GM19438 (cell line): Measurements from ENCODE around the gene BARHL1.

ENCODE experiments used
- ATAC-seq: cut with Tn5 transposase; IDR thresholded peaks from one replicate; pipeline ENCODE4 v1.9.1; 2021; ENCODE audit warnings: low read depth; ENCODE audit not compliant: unreplicated experiment

BARHL1 gene

DNA sequence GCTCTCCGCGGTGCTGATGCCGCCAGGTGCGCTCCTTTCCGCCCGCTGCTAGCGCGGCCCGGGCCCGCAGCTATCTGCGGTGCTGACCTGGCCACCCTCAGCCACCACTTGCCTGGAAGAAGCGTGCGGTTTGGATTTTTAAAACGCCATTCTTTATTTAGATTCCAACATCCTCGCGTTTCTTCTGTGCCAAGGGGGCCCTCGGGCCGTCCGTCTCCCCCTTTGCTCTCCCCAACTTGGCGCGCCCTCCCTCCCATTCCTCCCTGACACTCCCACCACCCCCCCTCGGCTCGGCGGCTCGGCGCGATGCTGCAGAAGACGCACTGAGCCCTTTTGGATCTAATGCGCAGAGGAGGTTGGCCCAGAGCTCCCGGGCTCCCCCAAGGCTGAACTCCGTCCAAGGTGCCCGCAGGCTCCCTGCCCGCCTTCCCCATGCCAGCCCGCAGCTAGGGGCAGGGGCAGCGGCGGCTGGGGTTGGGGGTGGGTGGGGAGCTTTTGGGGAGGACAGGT, at the start of gene BARHL1:
BARHL1 (plus strand) TSS at position 331 of the 510 bp plus-strand sequence. CDS start 192 bp downstream, outside the sequence.
- no peak for ATAC-seq

DNA sequence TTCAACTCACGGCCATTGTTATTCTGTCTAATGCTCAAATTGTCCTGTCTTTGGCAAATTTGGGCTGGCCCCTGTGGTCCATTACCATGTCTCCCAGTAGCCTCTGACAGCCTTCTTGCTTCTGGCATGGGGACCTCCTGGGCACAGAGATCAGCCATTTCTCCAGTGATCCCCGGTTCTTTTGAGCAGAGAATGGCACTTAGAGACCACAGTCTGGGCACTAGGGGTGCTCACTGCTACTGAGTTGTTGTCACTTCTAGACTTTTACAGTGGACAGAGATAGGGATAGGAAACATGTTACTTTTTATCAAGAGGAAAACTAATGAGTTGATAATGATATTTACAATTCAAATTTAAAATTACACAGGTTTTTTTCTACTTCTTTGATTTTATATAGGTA, 47.6 kb upstream of the BARHL1 start:
- ATAC-seq: no peak

DNA sequence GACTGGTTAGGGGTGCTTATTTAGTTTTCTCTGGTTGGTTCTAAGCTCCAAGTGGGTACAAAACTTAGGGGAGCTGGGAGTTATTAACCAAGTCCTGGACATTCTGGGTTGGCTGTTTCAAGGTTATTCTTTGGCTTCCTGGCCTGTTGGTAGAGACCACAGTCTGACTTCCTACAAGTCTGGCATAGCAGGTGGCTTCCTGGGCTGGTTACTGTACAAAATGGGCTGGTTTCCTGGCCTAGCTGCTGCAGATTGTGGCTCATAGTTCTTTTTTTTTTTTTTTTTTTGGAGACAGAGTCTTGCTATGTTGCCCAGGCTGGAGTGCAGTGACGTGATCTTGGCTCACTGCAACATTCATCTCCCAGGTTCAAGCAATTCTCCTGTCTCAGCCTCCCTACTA, 46.3 kb upstream of the BARHL1 start:
- no peak for ATAC-seq

DNA sequence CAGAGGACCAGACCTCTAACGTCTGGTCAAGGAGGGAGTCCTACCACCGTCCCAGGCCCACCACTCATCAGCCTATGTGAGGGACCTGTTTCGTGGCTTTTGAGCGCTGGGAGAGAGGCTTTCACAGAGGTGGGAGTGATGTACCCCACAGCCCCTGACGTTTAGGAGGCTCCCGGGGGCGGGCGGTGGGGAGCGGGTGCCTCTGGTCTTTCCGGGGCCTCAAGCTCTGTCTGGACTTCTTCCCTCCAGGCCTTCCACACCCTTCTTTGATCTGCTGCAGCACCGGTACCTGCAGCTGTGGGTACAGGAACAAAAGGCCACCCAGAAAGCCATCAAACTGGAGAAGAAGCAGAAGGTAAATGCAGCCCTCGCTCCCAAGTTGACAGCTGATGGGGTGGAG, 45.1 kb upstream of the BARHL1 start:
- ATAC-seq: no peak

DNA sequence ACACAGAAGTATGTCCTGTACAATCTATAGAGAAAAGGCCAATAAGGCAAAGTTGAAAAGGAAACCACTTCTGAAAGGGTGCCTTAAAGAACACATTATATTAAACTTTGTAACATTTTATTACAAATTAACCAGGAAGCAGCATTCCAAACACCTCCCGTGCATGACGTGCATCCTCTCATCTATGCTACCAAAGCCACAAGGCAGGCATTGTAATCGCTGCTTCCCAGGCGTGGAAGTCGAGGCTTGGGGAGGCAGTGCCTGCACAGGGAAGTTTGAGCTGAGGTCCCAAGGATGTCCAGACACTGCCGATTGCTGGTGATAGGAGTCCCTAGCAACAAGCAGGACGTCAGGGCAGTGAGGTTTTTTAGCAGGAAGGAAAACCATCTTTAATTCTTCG, 44.3 kb upstream of the BARHL1 start:
- no peak for ATAC-seq

DNA sequence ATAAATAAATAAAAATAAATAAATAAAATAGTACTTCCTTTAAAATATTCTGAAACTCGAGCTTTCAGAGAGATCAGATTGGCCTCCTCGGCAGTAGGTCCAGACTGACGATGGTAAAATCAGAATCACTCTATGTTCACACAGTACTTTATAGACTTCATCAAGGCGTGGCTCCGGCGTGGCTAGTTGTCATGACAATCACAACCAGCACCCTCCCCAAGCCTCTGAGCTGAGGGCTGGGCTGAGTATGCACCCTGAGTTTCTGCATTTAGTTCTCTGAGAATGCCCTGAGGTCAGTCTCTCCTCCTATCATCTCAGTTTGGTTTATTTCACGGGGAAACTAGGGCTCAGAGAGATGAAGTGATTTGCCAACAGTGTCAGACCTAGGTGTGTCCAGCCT, 43.3 kb upstream of the BARHL1 start:
- ATAC-seq: no peak

DNA sequence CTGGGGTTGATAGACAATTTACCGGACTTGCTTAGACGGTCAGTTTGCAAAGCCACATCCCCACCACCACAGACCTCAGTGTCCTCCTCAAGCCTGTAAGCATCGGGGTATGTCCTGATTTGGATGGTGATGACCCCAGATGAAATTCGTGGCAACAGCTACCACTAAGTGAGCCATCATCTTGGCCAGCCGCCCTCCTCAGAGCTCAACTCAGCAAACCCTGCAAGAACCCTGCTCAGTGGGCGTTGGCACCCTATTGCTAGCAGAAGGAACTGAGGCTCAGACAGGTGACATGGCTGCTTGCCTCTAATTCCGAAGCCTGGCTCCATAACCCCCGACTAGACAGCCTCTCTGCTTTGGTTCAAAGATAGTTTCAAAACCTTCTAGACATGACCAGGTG, 41.4 kb upstream of the BARHL1 start:
- ATAC-seq: no peak

DNA sequence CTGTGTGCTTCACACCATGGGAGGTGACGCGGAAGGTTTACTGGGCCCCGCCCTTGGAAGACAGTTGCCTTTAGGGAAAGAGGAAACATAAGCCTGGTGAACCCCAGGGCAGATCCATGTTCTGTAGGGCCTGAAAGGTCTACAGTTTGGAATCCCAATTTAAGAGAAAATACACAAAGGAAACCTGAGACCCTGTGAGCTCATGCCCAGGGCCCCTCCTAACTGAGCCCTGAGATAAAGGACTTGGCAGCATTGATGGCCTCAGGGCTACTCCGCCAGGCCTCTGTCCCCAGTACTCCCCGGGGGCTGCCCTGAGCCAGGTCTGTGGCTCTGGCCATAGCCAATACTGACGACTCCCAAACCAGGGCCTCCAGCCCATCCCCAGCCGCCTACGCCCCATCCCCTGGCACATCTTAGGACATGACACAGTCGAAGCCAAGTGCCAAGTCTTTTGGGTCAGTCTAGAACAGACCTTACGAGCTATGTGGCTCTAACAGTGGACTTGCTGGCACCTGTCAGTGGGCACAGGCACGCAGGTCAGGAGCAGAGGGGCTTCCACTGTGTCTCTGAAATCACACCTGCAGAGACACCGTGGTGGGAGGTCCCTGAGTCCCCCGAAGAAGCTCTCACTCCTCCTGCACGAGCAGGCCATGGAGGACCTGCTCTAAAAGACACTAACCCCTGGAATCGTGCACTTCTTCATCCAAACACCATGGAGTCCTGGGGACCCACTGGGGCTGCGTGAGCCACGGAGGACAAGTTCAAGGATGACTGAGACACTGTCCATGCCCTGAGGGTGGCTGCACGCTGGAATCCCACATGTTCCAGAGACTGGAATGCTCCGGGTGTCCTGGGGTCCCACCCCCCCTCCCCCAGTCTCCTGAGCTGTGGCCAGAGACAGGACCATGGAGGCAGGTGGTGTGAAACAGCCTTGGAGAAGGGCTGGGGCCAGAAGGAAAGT, 40.3 kb upstream of the BARHL1 start:
- ATAC-seq: no peak

DNA sequence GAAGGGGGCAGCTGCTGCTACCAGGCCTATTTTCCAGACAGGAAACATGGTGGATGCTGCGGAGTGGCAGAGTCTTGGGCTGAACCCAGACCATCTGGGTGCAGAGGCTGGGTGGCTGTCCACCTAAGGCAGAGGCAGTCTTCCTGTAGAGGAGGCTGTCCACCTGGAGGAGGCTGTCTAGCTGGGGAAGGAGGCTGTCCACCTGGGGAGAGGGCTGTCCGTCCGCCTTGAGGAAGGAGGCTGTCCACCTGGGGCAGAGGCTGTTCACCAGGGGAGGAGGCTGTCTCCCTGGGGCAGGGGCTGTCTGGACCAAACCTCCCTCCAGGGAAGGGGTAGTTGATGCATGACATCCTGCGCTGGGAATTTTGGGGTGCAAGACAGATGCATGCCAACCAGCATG, 39.2 kb upstream of the BARHL1 start:
- no peak for ATAC-seq

DNA sequence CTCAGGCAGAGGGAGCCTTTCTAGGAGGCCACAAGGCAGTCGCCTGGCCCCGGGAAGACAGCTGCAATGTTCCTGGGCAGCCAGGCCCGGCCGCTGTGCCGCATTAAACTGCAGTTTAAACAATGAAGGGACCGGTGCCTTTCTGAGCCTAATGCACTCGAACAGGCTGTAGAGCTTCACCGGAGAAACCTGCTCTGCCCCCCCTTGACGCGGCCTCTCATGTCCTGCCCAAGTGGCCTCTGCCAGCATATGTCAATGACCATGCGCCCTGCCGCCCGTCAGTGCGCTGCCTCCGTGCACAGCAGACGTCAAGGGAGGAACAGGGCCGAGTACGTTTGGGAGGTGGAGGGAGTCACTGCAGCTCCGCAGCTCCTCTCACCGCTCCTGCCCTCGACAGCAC, 38.4 kb upstream of the BARHL1 start:
- ATAC-seq: no peak

DNA sequence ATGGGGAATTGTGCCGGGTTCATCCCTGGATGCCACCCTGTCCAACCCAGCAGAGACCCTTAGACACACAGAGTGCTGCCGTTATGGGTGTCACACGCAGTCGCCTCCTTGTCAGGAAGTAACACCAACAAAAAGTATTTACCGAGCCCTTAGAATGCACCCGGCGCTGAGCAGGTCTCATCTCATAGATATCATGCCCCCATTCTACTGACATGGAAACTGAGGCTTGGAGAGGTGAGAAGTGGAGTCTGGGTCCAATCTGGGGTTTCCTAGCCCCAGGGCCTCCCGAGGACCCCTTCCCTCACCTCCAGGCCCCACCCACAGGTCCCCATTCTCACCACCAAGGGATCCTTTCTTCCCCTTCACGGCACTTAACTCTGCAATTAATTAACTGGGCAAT, 36.8 kb upstream of the BARHL1 start:
- ATAC-seq: no peak

DNA sequence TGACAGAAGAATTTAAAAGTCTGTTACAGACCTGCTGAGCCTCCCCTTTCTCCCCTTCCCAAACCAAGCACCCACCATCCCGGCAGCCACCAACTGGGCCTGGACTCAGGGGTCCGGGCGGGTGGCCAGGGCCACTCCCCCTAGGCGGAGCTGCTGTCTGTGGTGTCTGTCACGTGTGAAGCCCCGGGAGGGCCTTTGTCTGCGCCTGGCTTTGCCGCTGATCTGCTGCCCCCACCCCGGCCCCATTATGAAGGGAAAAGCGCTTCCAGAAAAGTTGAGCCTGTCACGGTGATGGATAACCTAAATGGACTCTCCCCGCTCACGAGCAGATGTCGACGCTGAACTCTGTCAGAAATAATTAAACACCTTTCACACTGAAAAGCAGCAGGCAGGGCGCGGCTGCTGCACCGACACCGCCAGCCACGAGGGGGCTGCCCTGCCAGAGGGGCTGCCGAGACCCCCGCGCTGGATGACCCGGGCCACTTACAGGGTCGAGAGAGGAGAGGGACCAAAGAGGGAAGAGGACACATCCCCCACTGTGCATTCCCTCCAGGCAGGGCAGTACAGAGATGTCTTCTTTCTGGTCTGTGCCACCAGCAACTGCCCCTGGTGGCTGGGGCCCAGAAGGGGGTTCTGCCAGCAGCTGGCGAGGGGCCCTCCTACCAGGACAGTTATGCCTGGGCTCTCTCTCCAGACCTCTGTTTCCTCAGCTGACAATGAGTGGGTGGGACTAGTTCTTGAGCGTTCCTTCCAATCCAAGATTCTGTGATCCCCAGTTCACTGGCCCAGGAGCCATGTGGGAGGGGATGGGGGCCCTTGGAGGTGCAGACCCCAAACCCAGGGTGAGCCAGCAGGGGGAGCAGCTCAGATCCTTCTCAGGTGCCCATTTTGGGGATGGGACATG, 36.0 kb upstream of the BARHL1 start:
- ATAC-seq: no peak

DNA sequence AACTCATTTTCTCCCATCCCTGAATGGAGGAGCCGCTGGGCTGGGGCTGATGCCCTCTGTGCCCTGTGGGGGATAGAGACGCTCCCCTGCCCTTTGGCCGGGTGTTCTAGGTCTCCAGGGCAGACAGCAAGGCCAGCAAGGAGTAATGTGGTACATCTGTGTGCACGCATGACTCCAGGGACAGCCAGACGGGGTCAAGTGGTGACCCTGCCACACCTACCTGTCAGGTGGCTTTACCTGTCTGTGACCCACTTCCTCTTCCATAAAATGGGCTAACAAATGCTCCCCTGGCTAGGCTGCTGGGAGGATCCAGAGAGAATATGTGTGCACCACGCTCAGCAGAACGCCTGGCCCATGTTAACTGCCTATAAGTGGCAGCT, 35.4 kb upstream of the BARHL1 start:
- ATAC-seq: no peak

DNA sequence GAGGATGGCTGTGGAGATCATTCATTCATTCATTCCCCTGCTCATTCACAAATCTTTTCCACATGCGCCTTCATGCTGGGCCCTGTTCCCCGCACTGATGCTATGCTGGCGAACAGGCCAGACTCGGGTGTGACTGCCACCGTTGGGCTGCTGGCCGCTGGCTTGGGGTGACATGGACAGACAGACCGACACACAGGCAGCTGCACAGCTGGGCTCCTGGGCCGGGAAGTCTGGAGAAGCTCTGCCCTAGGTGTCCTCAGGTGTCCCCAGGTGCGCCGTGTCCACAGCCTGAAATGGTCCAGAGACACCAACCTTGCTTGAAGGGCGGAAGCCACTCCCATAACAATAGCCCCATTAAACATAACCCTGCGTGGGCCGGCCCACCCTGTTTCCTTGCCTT, 35.0 kb upstream of the BARHL1 start:
- no peak for ATAC-seq

DNA sequence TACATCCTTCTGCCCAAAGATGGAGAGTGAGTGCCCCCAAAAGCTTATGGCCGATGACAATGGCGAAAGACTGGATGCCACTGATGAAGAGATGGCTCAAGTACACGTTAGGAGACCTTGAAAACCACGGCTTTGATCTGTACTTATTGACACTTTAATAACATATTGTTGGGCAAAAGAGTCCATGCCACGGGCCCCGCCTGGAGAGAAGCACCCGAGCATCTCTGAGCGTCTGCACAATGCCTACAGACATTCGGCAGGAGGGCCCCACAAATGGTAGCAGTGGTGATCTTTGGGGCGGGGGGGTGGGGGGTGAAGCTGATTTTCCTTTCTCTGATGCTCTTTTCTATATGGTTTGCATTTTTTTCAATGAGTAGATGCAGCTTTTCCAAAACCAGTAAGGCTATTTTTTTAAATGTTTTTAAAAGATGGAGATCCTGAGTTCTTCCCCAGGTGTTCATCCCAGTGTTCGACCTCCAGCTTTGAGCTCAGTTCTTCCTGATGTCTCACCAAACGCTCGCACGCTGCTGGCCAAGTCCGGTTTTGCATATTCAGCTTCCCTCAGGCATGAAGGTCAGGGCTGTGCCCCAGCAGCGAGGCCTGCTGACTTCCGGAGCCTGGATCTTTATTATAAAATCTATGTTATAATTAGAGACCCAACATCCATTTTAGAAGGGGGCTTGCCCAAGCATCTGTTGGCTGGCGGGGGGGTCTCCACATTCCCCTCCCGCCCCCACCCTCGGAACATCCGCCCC, 34.3 kb upstream of the BARHL1 start:
- no peak for ATAC-seq

DNA sequence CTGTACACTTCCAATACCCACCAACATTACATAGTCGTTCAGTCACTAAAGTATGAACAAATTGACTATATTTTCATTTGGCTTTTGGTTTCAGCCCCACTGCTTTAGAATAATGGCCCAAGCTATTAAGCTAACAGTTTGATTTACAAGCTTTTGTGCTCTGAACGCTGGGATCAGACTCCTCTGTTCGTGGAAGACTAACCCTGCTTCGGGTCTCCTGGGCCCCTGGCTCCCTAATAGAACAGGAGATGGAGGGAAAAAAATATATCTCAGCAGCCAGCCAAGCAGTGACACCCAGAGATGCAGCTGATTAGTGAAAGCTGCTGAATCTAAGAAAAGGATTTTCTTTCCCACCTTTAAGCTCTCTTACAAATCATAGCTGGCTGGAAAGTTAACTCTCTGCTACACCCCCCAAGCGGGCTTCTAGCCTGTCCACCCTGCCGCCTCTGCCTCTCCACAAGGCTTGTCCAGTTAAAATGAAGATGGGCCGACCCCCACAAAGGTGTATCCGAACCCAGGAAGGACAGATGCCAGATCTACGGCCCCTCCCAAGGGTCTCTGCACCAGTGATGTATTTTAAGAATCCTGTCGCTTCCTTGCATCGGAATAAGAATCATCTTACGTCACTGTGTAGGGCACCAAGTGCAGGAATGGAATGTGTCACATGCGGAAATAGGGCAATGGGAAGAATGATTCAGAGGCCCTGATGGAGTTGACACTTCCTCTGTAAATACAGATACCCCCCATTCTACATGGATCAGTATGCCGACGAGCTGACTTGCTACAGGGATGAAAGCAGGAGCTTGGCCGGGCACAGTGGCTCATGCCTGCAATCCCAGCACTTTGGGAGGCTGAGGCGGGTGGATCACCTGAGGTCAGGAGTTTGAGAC, 33.4 kb upstream of the BARHL1 start:
- ATAC-seq: no peak

DNA sequence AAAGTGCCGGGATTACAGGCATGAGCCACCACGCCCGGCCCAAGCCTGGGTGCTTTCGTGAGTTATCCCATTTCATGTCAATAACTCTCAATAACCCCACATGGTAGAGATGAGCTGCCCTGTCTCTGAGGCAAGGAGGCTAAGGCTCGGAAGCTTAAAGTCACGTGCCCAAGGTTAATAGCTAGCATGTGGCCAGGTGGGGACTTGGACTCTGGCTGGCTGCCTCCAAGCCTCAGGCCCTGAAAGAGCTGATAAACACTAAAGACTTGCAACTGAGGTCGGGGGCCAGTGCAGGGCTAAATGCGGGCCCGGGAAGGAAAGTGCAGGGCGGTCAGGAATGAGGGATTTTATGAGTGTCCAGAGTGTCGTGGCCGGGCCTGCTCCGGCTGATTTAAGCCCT, 30.9 kb upstream of the BARHL1 start:
- no peak for ATAC-seq

DNA sequence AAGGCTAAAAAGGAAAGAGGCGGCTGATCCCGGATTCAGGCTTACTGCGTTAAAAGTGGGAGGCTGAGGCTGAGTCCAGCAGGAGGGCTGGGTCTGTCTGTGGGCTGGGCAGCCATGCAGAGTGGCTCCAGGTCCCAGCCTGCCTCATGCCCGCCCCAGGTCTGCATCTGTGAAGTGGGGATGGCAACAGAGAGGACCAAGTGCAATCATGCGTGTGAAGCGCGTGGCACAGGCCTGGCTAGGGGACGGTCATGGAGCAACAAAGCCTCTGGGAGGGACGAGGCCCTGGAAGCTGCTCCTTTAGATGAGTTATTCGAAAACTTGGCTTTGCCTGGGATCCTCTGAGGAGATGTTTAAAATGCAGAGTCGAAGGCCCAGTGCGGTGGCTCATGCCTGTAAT, 30.4 kb upstream of the BARHL1 start:
- no peak for ATAC-seq

DNA sequence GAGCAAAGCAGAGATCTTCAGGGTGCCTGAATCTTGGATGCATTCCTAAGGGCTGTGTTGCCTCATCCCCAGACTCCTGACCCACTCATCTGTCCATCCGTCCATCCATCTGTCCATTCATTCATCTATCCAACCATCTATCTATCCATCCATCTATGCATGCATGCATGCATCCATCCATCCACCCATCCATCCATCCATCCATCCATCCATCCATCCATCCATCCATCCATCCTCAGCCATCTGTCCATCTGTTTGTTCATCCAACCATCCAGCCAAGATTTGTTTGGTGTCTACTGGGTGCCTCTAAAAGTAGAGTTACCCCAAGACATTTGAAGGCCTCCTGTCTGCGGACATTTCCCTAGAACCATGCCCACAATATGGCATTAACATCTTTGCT, 27.7 kb upstream of the BARHL1 start:
- no peak for ATAC-seq

DNA sequence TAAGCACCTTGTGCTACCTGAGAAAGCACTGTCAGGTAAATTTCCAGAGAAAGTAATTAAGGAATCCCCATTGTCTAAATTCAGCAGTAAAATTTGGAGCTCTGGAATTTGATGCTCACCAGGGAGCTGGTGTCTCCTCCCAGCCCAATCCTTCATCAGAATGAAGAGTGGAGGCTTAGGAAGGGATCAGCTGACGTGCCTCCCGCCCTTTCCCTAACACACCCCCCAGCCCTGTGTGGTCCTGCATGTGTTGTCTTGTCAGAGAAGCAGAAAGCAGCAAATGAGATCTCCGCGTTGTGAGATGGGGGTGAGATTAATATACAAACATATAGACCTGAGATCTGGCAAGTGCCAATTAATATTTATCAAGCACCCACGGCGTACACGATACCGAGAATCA, 26.9 kb upstream of the BARHL1 start:
- no peak for ATAC-seq
